Measurements from ENCODE around the gene RPS15.

DNA sequence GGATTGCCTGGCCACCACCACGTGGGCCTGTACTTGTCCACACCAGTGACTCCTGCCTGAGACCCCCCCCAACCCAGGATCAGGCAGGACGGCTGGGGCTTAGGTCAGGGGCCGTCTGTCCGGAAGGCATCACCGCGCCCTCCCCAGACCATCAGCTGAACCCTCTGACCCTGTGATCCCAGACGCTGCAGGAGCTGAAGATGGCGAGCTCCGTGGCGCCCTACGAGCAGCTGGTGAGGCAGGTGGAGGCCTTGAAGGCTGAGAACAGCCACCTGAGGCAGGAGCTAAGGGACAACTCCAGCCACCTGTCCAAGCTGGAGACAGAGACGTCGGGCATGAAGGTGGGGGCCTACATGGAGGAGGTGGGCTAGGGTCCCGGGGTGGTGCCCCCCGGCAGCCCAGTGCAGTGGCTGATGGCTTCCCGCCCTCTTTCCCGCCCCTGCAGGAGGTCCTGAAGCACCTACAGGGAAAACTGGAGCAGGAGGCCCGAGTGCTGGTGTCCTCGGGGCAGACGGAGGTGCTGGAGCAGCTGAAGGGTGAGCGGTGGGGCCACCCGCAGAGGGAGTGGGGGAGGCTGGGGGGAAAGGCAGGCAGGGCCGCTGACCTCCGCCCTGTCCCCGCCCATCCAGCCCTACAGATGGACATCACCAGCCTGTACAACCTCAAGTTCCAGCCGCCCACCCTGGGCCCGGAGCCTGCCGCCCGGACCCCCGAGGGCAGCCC, 14.8 kb downstream of the RPS15 start:
- no peak for TF ChIP-seq EZH2 (IDR thresholded peaks at IDR 0.05; ENCODE audit: borderline replicate concordance, low read length)
- TF ChIP-seq, protein P1, sequence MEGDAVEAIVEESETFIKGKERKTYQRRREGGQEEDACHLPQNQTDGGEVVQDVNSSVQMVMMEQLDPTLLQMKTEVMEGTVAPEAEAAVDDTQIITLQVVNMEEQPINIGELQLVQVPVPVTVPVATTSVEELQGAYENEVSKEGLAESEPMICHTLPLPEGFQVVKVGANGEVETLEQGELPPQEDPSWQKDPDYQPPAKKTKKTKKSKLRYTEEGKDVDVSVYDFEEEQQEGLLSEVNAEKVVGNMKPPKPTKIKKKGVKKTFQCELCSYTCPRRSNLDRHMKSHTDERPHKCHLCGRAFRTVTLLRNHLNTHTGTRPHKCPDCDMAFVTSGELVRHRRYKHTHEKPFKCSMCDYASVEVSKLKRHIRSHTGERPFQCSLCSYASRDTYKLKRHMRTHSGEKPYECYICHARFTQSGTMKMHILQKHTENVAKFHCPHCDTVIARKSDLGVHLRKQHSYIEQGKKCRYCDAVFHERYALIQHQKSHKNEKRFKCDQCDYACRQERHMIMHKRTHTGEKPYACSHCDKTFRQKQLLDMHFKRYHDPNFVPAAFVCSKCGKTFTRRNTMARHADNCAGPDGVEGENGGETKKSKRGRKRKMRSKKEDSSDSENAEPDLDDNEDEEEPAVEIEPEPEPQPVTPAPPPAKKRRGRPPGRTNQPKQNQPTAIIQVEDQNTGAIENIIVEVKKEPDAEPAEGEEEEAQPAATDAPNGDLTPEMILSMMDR (IDR thresholded peaks at IDR 0.05; ENCODE audit: low read length) = no peak
